Measurements from ENCODE around the gene GAS2L3.

DNA sequence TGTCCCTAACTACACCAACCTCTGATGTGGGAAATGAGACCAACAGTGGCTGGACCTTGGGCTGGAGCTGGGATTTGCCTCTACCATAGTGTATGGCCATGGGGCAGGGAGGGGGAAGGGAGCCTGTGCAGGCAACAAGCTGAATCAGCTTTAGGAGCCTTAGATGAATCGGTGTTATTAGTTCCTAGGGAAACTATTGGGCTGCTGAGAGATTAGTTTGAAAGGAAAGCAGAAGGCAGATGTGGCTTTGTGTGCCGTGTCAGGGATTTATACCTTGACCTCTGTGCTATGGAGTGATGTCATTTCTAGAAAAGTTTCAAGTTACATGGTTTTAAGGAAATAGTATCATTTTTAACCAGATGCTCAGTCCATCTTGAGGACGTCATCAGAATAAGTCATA, 19.5 kb upstream of the GAS2L3 start:
- TF ChIP-seq, protein P1, sequence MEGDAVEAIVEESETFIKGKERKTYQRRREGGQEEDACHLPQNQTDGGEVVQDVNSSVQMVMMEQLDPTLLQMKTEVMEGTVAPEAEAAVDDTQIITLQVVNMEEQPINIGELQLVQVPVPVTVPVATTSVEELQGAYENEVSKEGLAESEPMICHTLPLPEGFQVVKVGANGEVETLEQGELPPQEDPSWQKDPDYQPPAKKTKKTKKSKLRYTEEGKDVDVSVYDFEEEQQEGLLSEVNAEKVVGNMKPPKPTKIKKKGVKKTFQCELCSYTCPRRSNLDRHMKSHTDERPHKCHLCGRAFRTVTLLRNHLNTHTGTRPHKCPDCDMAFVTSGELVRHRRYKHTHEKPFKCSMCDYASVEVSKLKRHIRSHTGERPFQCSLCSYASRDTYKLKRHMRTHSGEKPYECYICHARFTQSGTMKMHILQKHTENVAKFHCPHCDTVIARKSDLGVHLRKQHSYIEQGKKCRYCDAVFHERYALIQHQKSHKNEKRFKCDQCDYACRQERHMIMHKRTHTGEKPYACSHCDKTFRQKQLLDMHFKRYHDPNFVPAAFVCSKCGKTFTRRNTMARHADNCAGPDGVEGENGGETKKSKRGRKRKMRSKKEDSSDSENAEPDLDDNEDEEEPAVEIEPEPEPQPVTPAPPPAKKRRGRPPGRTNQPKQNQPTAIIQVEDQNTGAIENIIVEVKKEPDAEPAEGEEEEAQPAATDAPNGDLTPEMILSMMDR (IDR thresholded peaks at IDR 0.05): no peak
- TF ChIP-seq POLR2A (IDR thresholded peaks at IDR 0.05) (no peak), EP300 (IDR thresholded peaks at IDR 0.05) (no peak)
